HUES6 (cell line): ENCODE measurements around the gene SH3D21.

Experiments
- H3K27ac ChIP-seq: 2 replicates; pipeline ENCODE4 v1.7.0; 2013; ENCODE audit warnings: low read depth, mild to moderate bottlenecking, low read length, inconsistent platforms
- H3K27me3 ChIP-seq: 2 replicates; pipeline ENCODE4 v1.6.1; 2013; ENCODE audit warnings: low read length; ENCODE audit not compliant: control insufficient read depth, insufficient read depth
- H3K36me3 ChIP-seq: 2 replicates; pipeline ENCODE4 v1.6.1; 2013; ENCODE audit warnings: low read length; ENCODE audit not compliant: control insufficient read depth, insufficient read depth
- H3K4me1 ChIP-seq: 2 replicates; pipeline ENCODE4 v1.6.1; 2013; ENCODE audit warnings: low read length; ENCODE audit not compliant: control insufficient read depth, insufficient read depth
- H3K4me3 ChIP-seq: 2 replicates; pipeline ENCODE4 v1.5.1; 2013; ENCODE audit warnings: low read depth, low read length
- H3K9ac ChIP-seq: one replicate; pipeline ENCODE4 v1.6.1; 2013; ENCODE audit warnings: mild to moderate bottlenecking, low read length
- H3K9me3 ChIP-seq: 2 replicates; pipeline ENCODE4 v1.6.1; 2013; ENCODE audit warnings: low read depth, low read length; ENCODE audit not compliant: control insufficient read depth, insufficient read depth

The SH3D21 gene

GRCh38 chr1:36306210-36306901 is at the start of gene SH3D21:
SH3D21 (plus strand) TSS chr1:36306368; CDS start chr1:36306421, 53 bp downstream.
- Histone ChIP-seq H3K4me3 (peak within 1 kb of the TSS; percentile 80), H3K27me3 (no peaks in the 10 kb centered on the region), H3K36me3 (peaks cover 46% of the 10 kb centered on the region), H3K9me3 (no peaks in the 10 kb centered on the region), H3K4me1 (peaks cover 18% of the 10 kb centered on the region), H3K27ac (peak within 1 kb of the TSS; percentile 76), H3K9ac (peak within 1 kb of the TSS; percentile 80)

DNA sequence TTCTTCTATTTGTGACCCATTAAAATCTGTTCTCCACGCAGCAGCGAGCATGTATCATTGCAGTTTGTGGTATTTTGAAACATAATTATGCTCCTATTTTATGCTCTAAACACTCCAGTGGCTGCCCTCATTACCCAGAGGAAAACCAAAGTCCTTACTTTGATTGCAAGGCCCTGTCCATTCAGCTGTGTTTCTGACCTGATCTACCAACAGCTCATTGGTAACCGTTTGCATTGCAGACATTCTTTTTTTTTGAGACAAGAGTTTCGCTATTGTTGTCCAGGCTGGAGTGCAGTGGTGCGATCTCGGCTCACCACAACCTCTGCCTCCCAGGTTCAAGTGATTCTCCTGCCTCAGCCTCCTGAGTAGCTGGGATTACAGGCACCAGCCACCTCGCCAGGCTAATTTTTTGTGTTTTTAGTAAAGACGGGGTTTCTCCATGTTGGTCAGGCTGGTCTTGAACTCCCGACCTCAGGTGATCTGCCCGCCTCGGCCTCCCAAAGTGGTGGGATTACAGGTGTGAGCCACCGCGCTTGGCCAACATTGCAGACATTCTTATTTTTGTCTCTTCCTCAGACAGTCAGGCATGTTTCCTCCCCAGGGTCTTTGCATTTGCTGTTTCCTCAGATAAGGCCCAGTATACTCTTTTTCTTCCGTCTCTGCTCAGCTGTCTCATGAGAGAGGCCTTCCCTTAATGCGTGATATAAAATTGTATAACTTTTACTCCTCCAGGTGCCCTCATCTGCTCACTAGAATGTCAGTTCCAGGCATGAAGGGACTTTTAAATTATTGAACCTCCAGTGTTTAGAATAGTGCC is 49.4 kb upstream of the SH3D21 start:
- Histone ChIP-seq H3K36me3 (peaks cover 33% of the 10 kb centered on the region), H3K4me3 (no peak overlapping the region), H3K4me1 (peaks cover 15% of the 10 kb centered on the region), H3K9me3 (no peaks in the 10 kb centered on the region), H3K9ac (no peak overlapping the region), H3K27ac (no peak overlapping the region), H3K27me3 (no peaks in the 10 kb centered on the region)

DNA sequence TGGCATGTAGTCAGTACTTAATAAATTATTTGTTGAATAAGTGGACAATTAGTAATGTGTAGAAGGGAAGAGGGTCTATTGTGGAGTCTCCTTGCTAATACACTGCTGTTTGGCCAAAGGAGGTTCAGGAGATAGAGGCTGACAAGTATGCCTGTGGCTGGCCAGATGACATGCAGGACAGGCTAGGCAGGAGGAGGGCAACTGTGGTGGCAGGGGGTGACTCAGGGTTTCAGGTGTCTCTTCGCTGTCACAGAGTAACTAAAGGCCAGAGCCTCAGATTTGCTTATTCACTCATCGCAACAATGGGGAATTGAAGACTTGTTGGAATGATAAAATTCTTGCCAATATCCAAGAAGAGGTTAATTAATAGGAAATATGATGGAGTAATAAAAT is 48.8 kb upstream of the SH3D21 start:
- no peaks in the 10 kb centered on the region for H3K9me3 ChIP-seq
- H3K4me1 ChIP-seq = peaks cover 15% of the 10 kb centered on the region
- peaks cover 34% of the 10 kb centered on the region for H3K36me3 ChIP-seq
- H3K27me3 ChIP-seq = no peaks in the 10 kb centered on the region
- no peak overlapping the region for H3K9ac ChIP-seq
- no peak overlapping the region for H3K4me3 ChIP-seq
- H3K27ac ChIP-seq = no peak overlapping the region

GRCh38 chr1:36258960-36259344 is 47.2 kb upstream of the SH3D21 start:
- peaks cover 15% of the 10 kb centered on the region for H3K4me1 ChIP-seq
- peaks cover 38% of the 10 kb centered on the region for H3K36me3 ChIP-seq
- no peaks in the 10 kb centered on the region for H3K9me3 ChIP-seq
- no peak overlapping the region for H3K27ac ChIP-seq
- no peaks in the 10 kb centered on the region for H3K27me3 ChIP-seq
- H3K9ac ChIP-seq = no peak overlapping the region
- H3K4me3 ChIP-seq = no peak overlapping the region

- H3K9me3 ChIP-seq = no peaks in the 10 kb centered on the region
- no peak overlapping the region for H3K4me3 ChIP-seq
- peaks cover 53% of the 10 kb centered on the region for H3K36me3 ChIP-seq
- H3K4me1 ChIP-seq = no peaks in the 10 kb centered on the region
- H3K9ac ChIP-seq = no peak overlapping the region
- H3K27me3 ChIP-seq = no peaks in the 10 kb centered on the region
- H3K27ac ChIP-seq = no peak overlapping the region
Observed at GRCh38 chr1:36268981-36269380, 37.2 kb upstream of the SH3D21 start.

GRCh38 chr1:36269408-36269838 is 36.7 kb upstream of the SH3D21 start:
- no peak overlapping the region for H3K27ac ChIP-seq
- no peaks in the 10 kb centered on the region for H3K9me3 ChIP-seq
- peaks cover 53% of the 10 kb centered on the region for H3K36me3 ChIP-seq

GRCh38 chr1:36273024-36273423 is 33.1 kb upstream of the SH3D21 start:
- Histone ChIP-seq H3K36me3 (peaks cover 39% of the 10 kb centered on the region), H3K4me1 (no peaks in the 10 kb centered on the region), H3K9me3 (no peaks in the 10 kb centered on the region), H3K4me3 (no peak overlapping the region), H3K27me3 (no peaks in the 10 kb centered on the region), H3K27ac (no peak overlapping the region), H3K9ac (no peak overlapping the region)

More at GRCh38 chr1:36269408-36269838, 36.7 kb upstream of the SH3D21 start:
- Histone ChIP-seq H3K4me3 (no peak overlapping the region), H3K9ac (no peak overlapping the region), H3K27me3 (no peaks in the 10 kb centered on the region), H3K4me1 (no peaks in the 10 kb centered on the region)

DNA sequence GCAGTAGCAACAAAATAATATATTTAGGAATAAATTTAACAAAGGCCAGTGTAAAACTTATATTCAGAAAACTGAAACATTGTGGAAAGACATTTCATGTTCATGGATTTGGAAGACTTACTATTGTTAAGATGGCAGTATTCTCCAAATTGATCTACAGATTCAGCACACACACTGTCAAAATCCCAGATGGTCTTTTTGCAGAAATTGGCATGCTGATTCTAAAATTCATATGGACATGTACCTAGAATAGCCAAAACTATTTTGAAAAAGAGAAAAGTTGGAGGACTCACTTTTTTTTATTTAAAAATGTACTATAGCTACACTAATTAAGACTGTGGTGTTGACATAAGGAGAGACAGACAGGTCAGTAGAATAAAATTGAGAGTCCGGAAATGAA is 32.0 kb upstream of the SH3D21 start:
- Histone ChIP-seq H3K4me1 (no peaks in the 10 kb centered on the region), H3K27me3 (no peaks in the 10 kb centered on the region), H3K36me3 (peaks cover 31% of the 10 kb centered on the region), H3K4me3 (no peak overlapping the region), H3K9me3 (no peaks in the 10 kb centered on the region), H3K9ac (no peak overlapping the region), H3K27ac (no peak overlapping the region)

DNA sequence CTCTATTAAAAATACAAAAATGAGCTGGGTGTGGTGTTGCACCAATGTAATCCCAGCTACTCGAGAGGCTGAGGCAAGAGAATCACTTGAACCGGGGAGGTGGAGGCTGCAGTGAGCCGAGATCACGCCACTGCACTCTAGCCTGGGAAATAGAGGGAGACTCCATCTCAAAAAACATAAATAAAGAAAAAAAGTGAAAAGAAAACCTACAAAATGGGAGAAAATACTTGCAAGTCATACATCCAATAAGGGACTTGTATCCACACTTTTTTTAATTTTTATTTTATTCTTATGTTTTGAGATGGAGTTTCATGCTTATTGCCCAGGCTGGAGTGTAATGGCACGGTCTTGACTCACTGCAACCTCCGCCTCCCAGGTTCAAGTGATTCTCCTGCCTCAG is 29.5 kb upstream of the SH3D21 start:
- Histone ChIP-seq H3K4me3 (no peak overlapping the region), H3K27me3 (no peaks in the 10 kb centered on the region), H3K9me3 (no peaks in the 10 kb centered on the region), H3K4me1 (no peaks in the 10 kb centered on the region), H3K27ac (no peak overlapping the region), H3K9ac (no peak overlapping the region), H3K36me3 (peaks cover 24% of the 10 kb centered on the region)

GRCh38 chr1:36279110-36279788 is 26.9 kb upstream of the SH3D21 start:
- Histone ChIP-seq H3K9ac (no peak overlapping the region), H3K4me3 (no peak overlapping the region), H3K9me3 (no peaks in the 10 kb centered on the region), H3K27me3 (no peaks in the 10 kb centered on the region), H3K36me3 (peaks cover 29% of the 10 kb centered on the region), H3K4me1 (no peaks in the 10 kb centered on the region), H3K27ac (no peak overlapping the region)
